ENCODE results near the gene TBC1D12.
"Not testable (repeated sequence)": the region's sequence is repeated elsewhere in the genome, so short reads cannot be mapped to it uniquely, and the experiment has no call there.

Gene TBC1D12

DNA sequence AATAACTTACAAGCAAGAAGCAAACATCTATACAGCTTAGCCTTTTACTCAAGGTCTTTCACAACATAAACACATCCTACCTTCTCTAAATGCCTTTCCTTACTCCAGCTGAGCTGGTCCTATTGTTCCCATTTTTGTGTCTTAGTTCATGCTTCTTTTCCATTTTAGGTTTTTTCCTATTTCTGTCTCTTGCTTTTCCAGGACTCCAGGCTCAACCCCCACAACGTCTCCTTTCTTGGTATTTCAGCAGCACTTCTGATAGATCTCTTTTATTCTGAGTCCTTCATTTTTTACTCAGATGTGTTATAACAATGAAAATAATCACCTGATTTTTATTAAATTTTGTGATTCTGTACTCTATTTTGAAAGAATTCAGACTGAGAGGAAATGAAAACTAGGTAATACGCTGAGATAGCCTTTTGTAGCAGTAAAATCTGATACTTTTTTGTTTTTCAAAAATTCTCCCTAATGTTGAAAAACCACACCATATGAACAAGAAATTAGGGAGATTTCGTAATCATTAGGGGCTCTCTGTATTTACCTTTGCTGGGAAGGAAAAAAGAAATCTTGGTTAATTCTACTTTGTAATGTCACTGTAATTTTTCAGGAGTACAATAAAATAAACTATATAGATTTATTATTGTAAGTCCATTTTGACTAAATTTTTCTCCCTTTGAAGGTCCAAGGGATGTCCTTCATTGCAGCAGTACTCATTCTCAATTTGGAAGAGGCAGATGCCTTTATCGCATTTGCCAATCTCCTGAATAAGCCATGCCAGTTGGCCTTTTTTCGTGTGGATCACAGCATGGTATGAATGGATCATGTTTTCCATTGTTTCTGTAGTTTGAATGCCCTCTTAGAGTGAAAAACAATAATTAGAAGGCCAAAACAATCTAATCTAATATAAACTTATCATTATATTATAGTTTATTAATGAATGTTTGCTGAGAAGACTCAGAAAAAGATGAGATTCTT, 119.2 kb downstream of the TBC1D12 start:
- Mint-ChIP-seq H3K27ac (no peak overlapping the region), H3K27me3 (peaks cover 2% of the 10 kb centered on the region), H3K4me3 (no peak overlapping the region), H3K9me3 (no peaks in the 10 kb centered on the region), H3K4me1 (ENCODE audit: low read depth) (no peaks in the 10 kb centered on the region), H3K36me3 (ENCODE audit: low read depth) (no peaks in the 10 kb centered on the region)

DNA sequence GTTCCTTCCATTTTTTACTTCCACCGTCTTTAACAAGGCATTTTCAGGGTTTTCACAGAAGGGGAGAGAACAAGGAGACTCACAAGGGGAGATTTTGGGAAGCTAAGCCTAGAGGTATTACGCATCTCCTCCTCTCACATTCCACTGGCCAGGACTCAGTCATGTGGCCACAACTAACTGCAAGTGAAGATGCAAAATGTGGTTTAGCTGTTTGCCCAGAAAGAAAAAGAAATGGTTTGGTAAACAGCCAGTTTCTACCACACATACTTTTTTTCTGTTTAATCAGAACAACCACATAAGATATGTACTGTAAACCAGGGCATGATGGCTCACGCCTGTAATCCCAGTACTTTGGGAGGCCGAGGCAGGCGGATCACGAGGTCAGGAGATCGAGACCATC, 121.8 kb downstream of the TBC1D12 start:
- H3K27ac Mint-ChIP-seq, result no peak overlapping the region
- H3K36me3 Mint-ChIP-seq (ENCODE audit: low read depth), result no peaks in the 10 kb centered on the region
- no peaks in the 10 kb centered on the region for H3K9me3 Mint-ChIP-seq
- peaks cover 8% of the 10 kb centered on the region for H3K27me3 Mint-ChIP-seq
- H3K4me3 Mint-ChIP-seq, result no peak overlapping the region
- H3K4me1 Mint-ChIP-seq (ENCODE audit: low read depth), result no peaks in the 10 kb centered on the region

DNA sequence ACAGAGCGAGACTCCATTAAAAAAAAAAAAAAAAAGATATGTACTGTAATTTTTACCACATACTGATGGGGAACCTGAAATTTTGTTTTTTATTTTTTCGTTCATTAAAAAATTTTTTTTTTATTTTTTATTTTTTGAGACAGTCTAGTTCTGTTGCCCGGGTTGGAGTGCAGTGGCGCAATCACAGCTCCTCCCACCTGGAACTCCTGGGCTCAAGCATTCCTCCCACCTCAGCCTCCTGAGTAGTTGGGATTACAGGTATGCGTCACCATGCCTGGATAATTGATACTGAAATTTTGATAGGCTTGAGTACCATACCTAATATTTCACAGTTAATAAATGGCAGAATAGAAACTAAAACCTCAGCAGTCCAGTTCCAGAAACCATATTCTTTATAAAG, 122.4 kb downstream of the TBC1D12 start:
- Mint-ChIP-seq H3K4me1 (ENCODE audit: low read depth) (no peaks in the 10 kb centered on the region), H3K9me3 (no peaks in the 10 kb centered on the region), H3K36me3 (ENCODE audit: low read depth) (no peaks in the 10 kb centered on the region), H3K4me3 (no peak overlapping the region), H3K27me3 (peaks cover 8% of the 10 kb centered on the region), H3K27ac (no peak overlapping the region)

DNA sequence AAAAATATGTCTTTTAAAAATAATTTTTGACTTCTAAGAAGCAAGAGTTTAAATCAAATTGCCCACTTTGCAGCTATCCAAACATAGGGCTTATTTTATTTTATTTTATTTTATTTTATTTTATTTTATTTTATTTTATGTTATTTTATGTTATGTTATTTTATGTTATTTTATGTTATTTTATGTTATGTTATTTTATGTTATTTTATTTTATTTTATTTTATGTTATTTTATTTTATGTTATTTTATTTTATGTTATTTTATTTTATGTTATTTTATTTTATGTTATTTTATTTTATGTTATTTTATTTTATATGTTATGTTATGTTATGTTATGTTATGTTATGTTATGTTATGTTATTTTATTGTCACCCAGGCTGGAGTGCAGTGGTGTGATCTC, 129.2 kb downstream of the TBC1D12 start:
- not testable (repeated sequence) for H3K9me3 Mint-ChIP-seq; H3K36me3 Mint-ChIP-seq (ENCODE audit: low read depth); H3K4me3 Mint-ChIP-seq; H3K27ac Mint-ChIP-seq; H3K4me1 Mint-ChIP-seq (ENCODE audit: low read depth)
- H3K27me3 Mint-ChIP-seq, result peaks cover 21% of the 10 kb centered on the region

GRCh38 chr10:94533027-94533426, 130.7 kb downstream of the TBC1D12 start:
- Mint-ChIP-seq H3K27ac (no peak overlapping the region), H3K4me1 (ENCODE audit: low read depth) (no peaks in the 10 kb centered on the region), H3K4me3 (no peak overlapping the region), H3K9me3 (no peaks in the 10 kb centered on the region), H3K36me3 (ENCODE audit: low read depth) (no peaks in the 10 kb centered on the region), H3K27me3 (peaks cover 20% of the 10 kb centered on the region)

GRCh38 chr10:94542282-94542681, 139.9 kb downstream of the TBC1D12 start:
- Mint-ChIP-seq H3K36me3 (ENCODE audit: low read depth) (peaks cover 13% of the 10 kb centered on the region), H3K4me1 (ENCODE audit: low read depth) (peaks cover 22% of the 10 kb centered on the region), H3K27me3 (peaks cover 21% of the 10 kb centered on the region)
- H3K4me3 Mint-ChIP-seq, H3K27ac Mint-ChIP-seq, H3K9me3 Mint-ChIP-seq: not testable (repeated sequence)

DNA sequence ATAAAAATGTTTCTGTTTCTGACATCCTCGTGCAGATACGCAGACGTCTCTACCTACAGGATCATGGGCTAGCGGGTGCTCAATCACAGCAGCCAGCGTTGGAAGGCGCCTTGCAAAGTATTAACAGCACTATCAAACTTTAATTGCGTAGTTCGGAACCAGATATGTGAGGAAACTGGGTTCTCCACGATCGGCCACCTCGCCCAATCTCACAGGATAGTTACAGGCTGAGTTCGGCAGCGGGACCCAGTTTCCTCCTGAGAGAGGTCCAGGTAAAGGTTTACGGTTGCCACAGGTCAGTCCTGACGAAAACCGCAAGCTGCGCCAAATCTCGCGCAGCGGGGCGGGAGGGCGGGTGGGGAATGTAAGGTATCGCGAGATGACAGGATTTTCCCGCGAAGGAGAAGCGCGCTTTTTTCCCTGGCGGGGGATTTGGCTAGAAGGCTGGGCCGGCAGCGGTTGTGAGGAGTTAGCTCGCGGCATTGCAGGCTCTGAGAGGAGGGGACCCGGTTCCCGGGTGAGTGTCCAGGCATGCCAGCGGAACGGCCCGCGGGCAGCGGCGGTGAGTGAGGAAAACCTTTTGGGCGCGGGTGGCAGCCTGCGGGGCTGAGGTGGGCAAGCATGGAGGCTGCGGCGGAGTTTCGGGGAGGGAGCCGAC, 143.2 kb downstream of the TBC1D12 start, which contains the start of gene HELLS:
HELLS (plus strand) TSS at position 398 of the 658 bp plus-strand sequence; CDS start at position 532, 134 bp downstream.
- H3K4me1 Mint-ChIP-seq (ENCODE audit: low read depth), result peaks cover 24% of the 10 kb centered on the region
- H3K27ac Mint-ChIP-seq, result peak within 1 kb of the TSS; percentile 97
- peak within 1 kb of the TSS; percentile 99 for H3K4me3 Mint-ChIP-seq
- H3K36me3 Mint-ChIP-seq (ENCODE audit: low read depth), result peaks cover 26% of the 10 kb centered on the region
- H3K27me3 Mint-ChIP-seq, result peaks cover 12% of the 10 kb centered on the region
- no peaks in the 10 kb centered on the region for H3K9me3 Mint-ChIP-seq

DNA sequence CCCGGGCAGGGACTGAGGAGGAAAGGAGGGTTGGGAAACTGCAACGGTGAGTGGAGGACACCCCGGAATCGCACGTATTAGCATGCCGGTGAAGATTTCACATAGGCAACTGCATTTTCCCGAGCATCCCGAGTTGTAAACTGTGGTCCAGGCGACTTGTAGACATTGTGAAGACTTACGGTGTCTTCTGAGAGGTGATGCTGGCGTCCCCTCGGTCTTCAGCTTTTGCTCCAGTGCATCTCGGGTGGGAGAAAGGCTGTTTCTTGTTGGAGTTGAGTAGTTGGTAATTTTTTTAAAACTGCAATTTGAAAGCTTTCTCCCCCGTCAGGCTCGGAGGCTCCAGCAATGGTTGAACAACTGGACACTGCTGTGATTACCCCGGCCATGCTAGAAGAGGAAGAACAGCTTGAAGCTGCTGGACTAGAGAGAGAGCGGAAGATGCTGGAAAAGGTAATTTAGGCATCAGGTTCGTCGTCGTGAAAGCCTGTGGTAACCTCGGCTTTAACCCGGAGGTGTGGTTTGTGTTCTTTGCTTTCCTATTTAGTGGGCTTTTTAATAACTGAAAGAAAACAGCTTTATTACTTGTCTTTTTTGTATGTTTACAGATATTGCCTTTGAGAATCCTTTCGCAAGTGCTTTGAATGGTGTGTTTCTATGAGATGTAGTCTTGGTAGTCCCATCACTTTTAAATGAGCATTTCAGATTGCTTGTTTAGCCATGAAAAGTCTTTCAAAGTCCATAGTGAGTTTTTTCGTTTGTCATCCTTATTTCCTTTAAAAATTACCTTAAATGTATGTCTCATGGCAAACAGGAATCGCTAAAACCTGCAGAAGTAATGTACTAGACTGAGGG, 143.9 kb downstream of the TBC1D12 start:
- Mint-ChIP-seq H3K27ac (peak overlapping the region; percentile 97), H3K27me3 (peaks cover 12% of the 10 kb centered on the region), H3K4me1 (ENCODE audit: low read depth) (peaks cover 24% of the 10 kb centered on the region), H3K4me3 (peak overlapping the region; percentile 99), H3K9me3 (no peaks in the 10 kb centered on the region), H3K36me3 (ENCODE audit: low read depth) (peaks cover 31% of the 10 kb centered on the region)

DNA sequence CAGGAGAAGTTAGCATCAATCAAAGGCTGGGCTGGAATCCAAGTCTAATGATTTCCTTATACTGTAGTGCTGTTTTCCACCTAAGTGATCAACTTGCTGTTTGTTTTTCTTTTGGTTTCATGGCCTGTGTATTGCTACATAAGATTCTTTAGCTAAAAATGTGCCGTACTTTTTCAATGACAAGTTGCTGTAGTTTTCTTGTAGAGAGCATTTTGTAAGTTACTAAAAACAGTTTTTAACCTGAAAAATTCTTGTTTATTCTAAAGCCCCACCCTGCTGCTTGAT, 144.5 kb downstream of the TBC1D12 start:
- H3K9me3 Mint-ChIP-seq, result no peaks in the 10 kb centered on the region
- peaks cover 12% of the 10 kb centered on the region for H3K27me3 Mint-ChIP-seq
- peaks cover 21% of the 10 kb centered on the region for H3K4me1 Mint-ChIP-seq (ENCODE audit: low read depth)
- H3K4me3 Mint-ChIP-seq, result peak overlapping the region; percentile 99
- peaks cover 33% of the 10 kb centered on the region for H3K36me3 Mint-ChIP-seq (ENCODE audit: low read depth)
- H3K27ac Mint-ChIP-seq, result no peak overlapping the region

GRCh38 chr10:94549221-94549620, 146.9 kb downstream of the TBC1D12 start:
- Mint-ChIP-seq H3K36me3 (ENCODE audit: low read depth) (peaks cover 52% of the 10 kb centered on the region), H3K4me1 (ENCODE audit: low read depth) (peaks cover 21% of the 10 kb centered on the region), H3K9me3 (no peaks in the 10 kb centered on the region), H3K27me3 (peaks cover 5% of the 10 kb centered on the region), H3K4me3 (no peak overlapping the region), H3K27ac (no peak overlapping the region)

- H3K27ac Mint-ChIP-seq; H3K27me3 Mint-ChIP-seq; H3K4me3 Mint-ChIP-seq; H3K9me3 Mint-ChIP-seq; H3K4me1 Mint-ChIP-seq (ENCODE audit: low read depth): not testable (repeated sequence)
- H3K36me3 Mint-ChIP-seq (ENCODE audit: low read depth), result peaks cover 80% of the 10 kb centered on the region
Observed at GRCh38 chr10:94567714-94568307, 165.5 kb downstream of the TBC1D12 start.

GRCh38 chr10:94571081-94571480, 168.7 kb downstream of the TBC1D12 start:
- H3K9me3 Mint-ChIP-seq, result no peaks in the 10 kb centered on the region
- peaks cover 79% of the 10 kb centered on the region for H3K36me3 Mint-ChIP-seq (ENCODE audit: low read depth)
- no peaks in the 10 kb centered on the region for H3K4me1 Mint-ChIP-seq (ENCODE audit: low read depth)
- no peaks in the 10 kb centered on the region for H3K27me3 Mint-ChIP-seq
- H3K4me3 Mint-ChIP-seq, result no peak overlapping the region
- no peak overlapping the region for H3K27ac Mint-ChIP-seq

DNA sequence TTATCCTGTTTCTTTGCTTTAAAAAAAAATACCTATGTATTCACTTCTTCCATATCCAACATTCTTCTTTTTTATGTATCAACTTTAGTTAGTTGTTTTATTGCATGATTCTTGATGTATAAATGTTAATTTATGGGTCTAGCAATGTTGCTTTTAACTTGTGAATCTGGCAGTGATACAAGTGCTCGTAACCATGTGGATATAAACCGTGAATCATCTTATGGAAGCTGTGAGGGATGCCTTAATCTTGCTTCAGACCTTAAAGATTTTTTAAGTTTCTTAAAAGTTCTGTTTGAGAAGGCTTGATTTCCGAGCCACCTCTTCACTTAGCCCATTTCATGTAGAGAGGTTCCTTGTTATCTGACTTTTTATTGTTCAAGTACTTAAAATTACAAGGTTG, 169.2 kb downstream of the TBC1D12 start:
- H3K27me3 Mint-ChIP-seq, result no peaks in the 10 kb centered on the region
- H3K4me1 Mint-ChIP-seq (ENCODE audit: low read depth), result no peaks in the 10 kb centered on the region
- no peaks in the 10 kb centered on the region for H3K9me3 Mint-ChIP-seq
- H3K27ac Mint-ChIP-seq, result no peak overlapping the region
- H3K4me3 Mint-ChIP-seq, result no peak overlapping the region
- H3K36me3 Mint-ChIP-seq (ENCODE audit: low read depth), result peaks cover 77% of the 10 kb centered on the region

- peaks cover 68% of the 10 kb centered on the region for H3K36me3 Mint-ChIP-seq (ENCODE audit: low read depth)
- H3K27ac Mint-ChIP-seq, result no peak overlapping the region
- H3K27me3 Mint-ChIP-seq, result no peaks in the 10 kb centered on the region
- H3K4me1 Mint-ChIP-seq (ENCODE audit: low read depth), result no peaks in the 10 kb centered on the region
- no peak overlapping the region for H3K4me3 Mint-ChIP-seq
- H3K9me3 Mint-ChIP-seq, result no peaks in the 10 kb centered on the region
Observed at GRCh38 chr10:94578790-94579189, 176.4 kb downstream of the TBC1D12 start.

All from stimulated activated naive CD8-positive, alpha-beta T cell treated with anti-CD3 and anti-CD28 coated beads, Interleukin-15, Interleukin-2, amounts not matched to agents 100 ng/mL and 50 ng/mL, for 24 hours (primary cell).